Epithelial cell of proximal tubule (primary cell): ENCODE results near the gene EME1. TPM values are rescaled to one million over a fixed set of nuclear protein-coding genes. Genes with fewer than 3 reads are reported as not detected.

Experiments
- DNase-seq: peaks from one replicate; pipeline ENCODE4 v3.0.0-alpha.2; 2011; ENCODE audit warnings: low read depth
- H3K4me3 ChIP-seq: 2 replicates; pipeline ENCODE4 v1.5.1; 2011; ENCODE audit warnings: low read depth, mild to moderate bottlenecking, low read length
- total RNA-seq: library from RNA; depleted of rRNA; stranded (reverse); fragments of >200 nt; gene quantifications from 2 replicates; pipeline ENCODE4 v1.2.3, GENCODE V29; 2015
- TF ChIP-seq, protein P1 (sequence below): conservative IDR thresholded peaks from 2 replicates; pipeline ENCODE4 v1.5.1; 2012; ENCODE audit warnings: low read depth, mild to moderate bottlenecking, low read length

Gene EME1
- total RNA-seq, 1 donor from 2014 or later: 13.8 TPM

- DNase-seq: no peak
- no peak overlapping the region for H3K4me3 ChIP-seq
- TF ChIP-seq, protein P1, sequence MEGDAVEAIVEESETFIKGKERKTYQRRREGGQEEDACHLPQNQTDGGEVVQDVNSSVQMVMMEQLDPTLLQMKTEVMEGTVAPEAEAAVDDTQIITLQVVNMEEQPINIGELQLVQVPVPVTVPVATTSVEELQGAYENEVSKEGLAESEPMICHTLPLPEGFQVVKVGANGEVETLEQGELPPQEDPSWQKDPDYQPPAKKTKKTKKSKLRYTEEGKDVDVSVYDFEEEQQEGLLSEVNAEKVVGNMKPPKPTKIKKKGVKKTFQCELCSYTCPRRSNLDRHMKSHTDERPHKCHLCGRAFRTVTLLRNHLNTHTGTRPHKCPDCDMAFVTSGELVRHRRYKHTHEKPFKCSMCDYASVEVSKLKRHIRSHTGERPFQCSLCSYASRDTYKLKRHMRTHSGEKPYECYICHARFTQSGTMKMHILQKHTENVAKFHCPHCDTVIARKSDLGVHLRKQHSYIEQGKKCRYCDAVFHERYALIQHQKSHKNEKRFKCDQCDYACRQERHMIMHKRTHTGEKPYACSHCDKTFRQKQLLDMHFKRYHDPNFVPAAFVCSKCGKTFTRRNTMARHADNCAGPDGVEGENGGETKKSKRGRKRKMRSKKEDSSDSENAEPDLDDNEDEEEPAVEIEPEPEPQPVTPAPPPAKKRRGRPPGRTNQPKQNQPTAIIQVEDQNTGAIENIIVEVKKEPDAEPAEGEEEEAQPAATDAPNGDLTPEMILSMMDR: no peak
Measured at GRCh38 chr17:50364061-50364458, 9.0 kb upstream of the EME1 start.

GRCh38 chr17:50364715-50365114, 8.3 kb upstream of the EME1 start:
- no peak for DNase-seq
- TF ChIP-seq, protein P1: no peak
- no peak overlapping the region for H3K4me3 ChIP-seq

DNA sequence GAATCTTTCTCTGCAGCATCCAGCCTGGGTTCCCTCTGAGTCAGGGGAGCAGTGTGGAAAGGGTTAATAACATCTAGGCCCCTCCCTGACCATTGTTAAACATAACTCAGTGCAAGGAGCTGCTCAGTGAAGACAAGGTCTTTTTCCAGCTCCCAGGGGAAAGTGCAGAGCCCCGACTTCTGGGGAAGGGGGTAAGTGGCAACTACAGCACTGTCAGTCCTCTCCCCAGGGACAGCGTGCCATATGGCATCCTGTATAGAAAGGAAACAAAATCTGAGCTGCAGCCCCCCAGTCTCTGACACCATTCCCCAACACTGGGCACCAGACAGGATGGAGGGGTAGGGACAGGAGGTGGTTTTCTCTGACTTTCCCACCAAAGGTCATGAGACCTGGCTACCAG, 7.9 kb upstream of the EME1 start:
- DNase-seq: no peak
- no peak overlapping the region for H3K4me3 ChIP-seq
- TF ChIP-seq, protein P1: no peak

DNA sequence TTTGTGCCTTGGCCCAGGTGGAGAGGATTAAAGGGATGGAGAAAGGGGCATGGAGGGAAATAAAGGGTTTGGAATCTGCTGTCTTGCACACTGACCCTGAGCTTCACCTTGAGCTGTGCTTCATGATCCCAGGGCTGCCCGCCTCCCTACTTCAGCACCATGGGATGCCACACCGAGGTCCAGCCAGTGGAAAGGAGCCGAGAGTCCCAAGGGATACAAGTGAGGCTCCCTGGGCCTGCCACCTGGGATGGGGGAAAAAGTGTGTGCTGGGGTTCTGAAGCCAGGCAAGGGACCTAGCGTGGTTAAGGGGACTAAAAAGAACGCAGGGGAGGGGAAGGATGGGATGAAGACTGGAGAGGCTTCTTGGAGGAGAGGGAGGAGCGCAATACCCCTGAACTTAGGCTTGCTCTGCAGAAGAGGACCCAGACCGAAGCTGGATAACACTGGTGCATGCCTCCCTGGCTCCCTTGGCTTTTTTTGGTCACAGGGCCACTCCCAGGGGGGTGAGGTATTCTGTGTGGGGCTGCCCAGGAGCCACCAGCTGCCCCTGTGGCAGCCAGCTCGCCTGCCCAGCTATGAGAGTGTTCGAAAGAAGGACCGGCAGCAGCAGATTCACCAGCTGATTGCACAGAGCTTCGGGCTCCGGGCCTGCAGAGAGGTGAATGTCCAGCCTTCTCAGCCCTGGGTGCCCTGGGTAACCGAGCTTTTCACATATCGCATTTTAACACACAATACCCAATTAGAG, 7.2 kb upstream of the EME1 start:
- TF ChIP-seq, protein P1: no peak
- no peak for DNase-seq
- no peak overlapping the region for H3K4me3 ChIP-seq

DNA sequence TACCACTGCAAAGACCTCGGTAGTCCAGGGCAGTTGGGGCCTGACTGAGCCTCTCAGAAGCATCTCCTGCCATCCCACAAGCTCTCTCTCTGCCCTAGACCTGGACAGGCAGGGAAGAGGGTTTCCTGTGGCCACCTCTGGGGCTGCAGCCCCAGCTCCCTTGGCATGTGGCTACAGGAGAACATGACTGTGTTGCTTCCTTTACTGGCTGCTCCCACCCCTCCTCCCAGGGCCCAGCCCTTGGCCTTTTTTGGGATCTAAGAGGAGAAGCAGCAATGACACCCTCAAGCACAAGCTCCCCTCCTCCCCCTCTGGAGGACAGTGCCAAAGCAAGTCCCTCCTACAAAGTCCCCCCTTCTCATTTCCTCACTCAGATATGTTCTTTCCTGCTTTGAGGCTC, 5.6 kb upstream of the EME1 start:
- TF ChIP-seq, protein P1: no peak
- no peak for DNase-seq
- no peak overlapping the region for H3K4me3 ChIP-seq

GRCh38 chr17:50370052-50370451, 3.0 kb upstream of the EME1 start:
- H3K4me3 ChIP-seq: no peak overlapping the region
- DNase-seq: no peak
- TF ChIP-seq, protein P1: no peak

DNA sequence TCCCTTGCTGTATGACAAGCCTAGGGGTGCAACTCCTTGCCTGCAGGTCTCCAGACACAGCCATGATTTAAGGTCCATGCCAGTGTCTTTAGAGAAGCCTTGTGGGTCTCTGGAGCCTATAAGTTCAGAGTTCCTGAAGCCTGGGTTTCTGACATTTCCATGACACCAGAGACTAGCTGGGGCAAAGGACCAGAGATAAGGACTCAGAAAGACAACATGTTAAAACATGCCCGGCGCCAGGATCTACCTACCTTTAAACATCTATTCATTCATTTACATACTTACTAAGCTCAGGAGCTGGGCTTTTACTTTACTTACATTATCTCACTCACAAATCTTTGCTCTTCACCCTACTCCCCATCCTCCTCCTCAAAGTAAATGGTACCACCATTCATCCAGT, 1.5 kb upstream of the EME1 start:
- peak overlapping the region; percentile 89 for H3K4me3 ChIP-seq
- no peak for DNase-seq
- TF ChIP-seq, protein P1: no peak
